Measurements from ENCODE around the gene CD177.
A peak's percentile ranks its signal among the peaks of the same experiment; 100 is the strongest.

- TF ChIP-seq SREBF2 (IDR thresholded peaks at IDR 0.05), result no peak
- peak; percentile 69 for TF ChIP-seq CTCF (IDR thresholded peaks at IDR 0.05)
- TF ChIP-seq ESRRA (IDR thresholded peaks at IDR 0.05; ENCODE audit: borderline replicate concordance, low read length), result no peak
- no peak for TF ChIP-seq BHLHE40 (IDR thresholded peaks at IDR 0.05; ENCODE audit: low read depth, low read length)
- TF ChIP-seq RAD21 (conservative IDR thresholded peaks at IDR 0.05 in 1 of 2, IDR thresholded peaks at IDR 0.05 in 1 of 2), result peak; percentile 77 to 85
- no peak for TF ChIP-seq JUN (IDR thresholded peaks at IDR 0.05)
- no peak for TF ChIP-seq FOXS1 (CRISPR knock-in tag; IDR thresholded peaks at IDR 0.05)
- no peak for TF ChIP-seq RCOR1 (IDR thresholded peaks at IDR 0.05; ENCODE audit: low read depth, low read length)
- TF ChIP-seq HOXB13 (CRISPR knock-in tag; IDR thresholded peaks at IDR 0.05; ENCODE audit: low read depth), result no peak
- no peak for TF ChIP-seq CHD2 (IDR thresholded peaks at IDR 0.05; ENCODE audit: low read length, partially characterized antibody)
- TF ChIP-seq POLR2A (IDR thresholded peaks at IDR 0.05; ENCODE audit: low read length), result no peak
These were observed 36.7 kb upstream of the CD177 start for GRCh38 chr19:43316591-43317319.

Measured in A549 (cell line).